Uterus (tissue), 2 donors: ENCODE data around the gene RBMS3.

ENCODE experiments used
- POLR2A ChIP-seq, 2 donors: fragments of 450-650 bp; IDR thresholded peaks; one replicate each; pipeline ENCODE4 v1.6.1; 2016; ENCODE audit warnings: antibody characterized with exemption in 2 of 2, mild to moderate bottlenecking in 1 of 2, moderate library complexity in 1 of 2
- TF ChIP-seq, protein P1 (sequence below), 4 experiments: fragments of 200-600 bp in 2 of 4; fragments of 450-650 bp in 2 of 4; sonication (generic) in 2 of 4; IDR thresholded peaks; one replicate each; pipeline ENCODE4 v1.5.1; 2016 to 2019; ENCODE audit warnings: antibody characterized with exemption in 4 of 4, mild to moderate bottlenecking in 2 of 4, moderate library complexity in 1 of 4

GRCh38 chr3:29245441-29245840, 35.4 kb upstream of the RBMS3 start:
- no peak for TF ChIP-seq POLR2A (IDR thresholded peaks at IDR 0.05)
- TF ChIP-seq, protein P1, sequence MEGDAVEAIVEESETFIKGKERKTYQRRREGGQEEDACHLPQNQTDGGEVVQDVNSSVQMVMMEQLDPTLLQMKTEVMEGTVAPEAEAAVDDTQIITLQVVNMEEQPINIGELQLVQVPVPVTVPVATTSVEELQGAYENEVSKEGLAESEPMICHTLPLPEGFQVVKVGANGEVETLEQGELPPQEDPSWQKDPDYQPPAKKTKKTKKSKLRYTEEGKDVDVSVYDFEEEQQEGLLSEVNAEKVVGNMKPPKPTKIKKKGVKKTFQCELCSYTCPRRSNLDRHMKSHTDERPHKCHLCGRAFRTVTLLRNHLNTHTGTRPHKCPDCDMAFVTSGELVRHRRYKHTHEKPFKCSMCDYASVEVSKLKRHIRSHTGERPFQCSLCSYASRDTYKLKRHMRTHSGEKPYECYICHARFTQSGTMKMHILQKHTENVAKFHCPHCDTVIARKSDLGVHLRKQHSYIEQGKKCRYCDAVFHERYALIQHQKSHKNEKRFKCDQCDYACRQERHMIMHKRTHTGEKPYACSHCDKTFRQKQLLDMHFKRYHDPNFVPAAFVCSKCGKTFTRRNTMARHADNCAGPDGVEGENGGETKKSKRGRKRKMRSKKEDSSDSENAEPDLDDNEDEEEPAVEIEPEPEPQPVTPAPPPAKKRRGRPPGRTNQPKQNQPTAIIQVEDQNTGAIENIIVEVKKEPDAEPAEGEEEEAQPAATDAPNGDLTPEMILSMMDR (IDR thresholded peaks at IDR 0.05) = no peak
